Hypothalamus (tissue), 51 donors: ENCODE data around the gene USP9Y.
"Not testable (repeated sequence)": the region's sequence is repeated elsewhere in the genome, so short reads cannot be mapped to it uniquely, and the experiment has no call there.

ENCODE experiments used
- DNase-seq, 51 donors: peaks; one replicate each; lab custom pipeline; 2025; lab: John Stamatoyannopoulos, UW

Gene USP9Y

DNA sequence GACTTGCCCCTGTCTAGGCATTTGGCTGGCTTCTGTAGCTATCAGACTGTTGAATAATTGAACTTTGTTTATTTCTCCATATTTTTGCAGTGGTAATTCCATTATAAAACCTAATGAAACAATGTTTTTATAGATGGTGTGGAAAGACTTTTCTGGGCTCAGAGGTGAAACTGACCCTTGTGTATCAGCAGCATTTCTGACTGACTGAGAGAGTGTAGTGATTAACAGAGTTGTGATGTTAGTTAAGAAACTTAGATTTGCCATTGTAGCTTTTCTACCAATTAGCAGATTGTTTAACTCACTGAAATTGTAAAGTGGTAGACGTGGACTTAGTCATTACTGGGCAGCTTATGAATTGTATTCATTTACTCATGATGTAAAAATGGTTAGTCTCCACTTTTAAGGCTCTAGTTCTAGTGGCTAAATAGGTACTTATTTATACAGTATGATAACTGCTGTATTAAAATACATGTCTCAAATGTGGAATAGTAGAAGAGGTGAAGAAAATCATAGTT, at the start of gene USP9Y:
TSS of gene USP9Y (plus strand) at position 51 of the 515 bp plus-strand sequence. CDS start 8,217 bp downstream, outside the sequence.
- DNase-seq, result no peak

GRCh38 chrY:12651621-12652036, 49.4 kb upstream of the USP9Y start:
- no peak for DNase-seq

DNA sequence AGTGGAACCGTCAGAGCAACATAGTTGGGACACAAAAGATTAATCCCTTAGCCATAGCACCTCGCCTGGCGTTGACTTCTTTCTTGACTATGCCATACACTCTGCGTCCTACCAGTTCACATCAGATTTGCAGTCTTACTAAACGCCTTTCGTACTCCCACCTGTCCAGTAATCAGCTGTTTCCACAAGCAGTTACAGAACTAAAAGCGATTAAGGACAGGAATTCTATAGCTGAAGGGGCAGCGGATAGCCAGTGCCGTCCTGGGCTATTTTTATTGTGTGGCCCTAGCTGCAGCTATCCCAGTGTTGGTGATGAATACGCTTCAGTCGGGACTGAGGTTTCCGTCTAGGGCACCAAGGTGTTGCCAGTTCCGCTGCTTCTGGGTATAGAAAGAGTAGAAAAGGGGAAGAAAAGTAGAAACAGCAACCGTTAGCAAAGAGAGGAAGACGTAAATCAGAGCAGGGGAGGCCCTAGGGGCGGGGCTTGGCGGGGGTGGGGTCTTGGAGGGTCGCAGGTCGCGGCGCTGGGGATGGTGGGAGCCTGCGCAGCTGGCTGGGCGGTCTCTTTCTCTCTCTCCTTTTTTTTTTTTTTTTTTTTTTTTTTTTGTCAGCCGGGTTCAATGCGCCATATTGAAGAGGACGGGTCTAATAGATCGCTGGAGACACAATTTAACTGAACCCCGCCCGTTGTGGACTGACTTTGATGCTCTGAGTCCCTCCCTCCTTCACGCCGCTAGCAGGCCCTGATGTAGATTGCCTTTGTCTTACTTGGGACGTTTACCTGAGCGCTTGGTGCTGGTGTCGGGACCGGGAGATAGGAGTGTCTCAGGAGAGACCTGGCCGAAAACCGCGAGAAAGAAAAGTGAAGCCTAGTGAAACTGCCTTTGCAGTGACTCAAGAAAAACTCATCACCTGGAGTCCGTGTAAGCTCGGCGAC, 39.0 kb upstream of the USP9Y start:
- peak in 31 of 51 donors; percentile 1 to 62 (median 32) for DNase-seq

GRCh38 chrY:12662745-12663591, 38.1 kb upstream of the USP9Y start:
- peak in 24 of 51 donors; percentile 0 to 46 (median 2) for DNase-seq

- not testable (repeated sequence) for DNase-seq
Observed at GRCh38 chrY:12663845-12664244, 37.2 kb upstream of the USP9Y start.

GRCh38 chrY:12678111-12678510, 22.9 kb upstream of the USP9Y start:
- DNase-seq, result no peak

GRCh38 chrY:12681535-12681934, 19.5 kb upstream of the USP9Y start:
- DNase-seq, result no peak

DNA sequence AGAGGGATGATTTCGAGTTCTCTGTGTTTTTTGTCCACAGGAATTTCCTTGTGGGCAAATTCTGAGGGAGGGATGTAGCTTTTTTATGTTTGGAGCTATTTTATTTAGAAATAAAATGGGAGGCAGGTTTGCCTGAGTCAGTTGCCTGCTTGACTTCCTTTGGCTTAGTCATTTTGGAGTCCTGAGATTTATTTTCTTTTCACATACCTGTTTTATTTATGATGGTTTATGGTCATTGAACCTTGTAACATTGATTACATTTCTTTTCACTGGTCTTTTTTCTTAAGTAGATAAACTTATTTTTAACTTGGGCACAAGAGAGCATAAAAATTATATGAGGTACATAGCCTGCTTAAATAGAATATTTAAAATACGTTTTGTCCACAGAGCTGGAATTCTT, 12.7 kb upstream of the USP9Y start:
- no peak for DNase-seq

- no peak for DNase-seq
Observed at GRCh38 chrY:12700087-12700486, 944 bp upstream of the USP9Y start.

DNA sequence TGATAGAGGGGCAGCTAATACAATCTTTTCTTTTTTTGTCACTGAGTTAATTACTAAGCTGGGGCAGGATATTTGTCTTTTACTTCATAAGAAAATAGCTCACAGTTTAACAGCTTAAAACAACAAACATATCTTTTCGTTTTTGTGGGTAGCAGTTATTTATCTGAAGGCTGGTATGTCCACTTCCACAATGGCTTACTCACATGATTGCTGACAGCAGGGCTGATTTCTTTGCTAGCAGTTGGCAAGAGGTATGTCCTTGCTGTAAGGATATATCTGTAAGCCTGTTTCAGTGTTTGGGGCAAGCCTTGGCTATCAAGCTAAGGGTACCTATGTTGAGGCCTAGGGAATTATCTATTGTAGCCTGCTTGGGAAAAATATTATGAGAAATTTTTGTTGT, 1.1 kb downstream of the USP9Y start:
- no peak for DNase-seq

DNA sequence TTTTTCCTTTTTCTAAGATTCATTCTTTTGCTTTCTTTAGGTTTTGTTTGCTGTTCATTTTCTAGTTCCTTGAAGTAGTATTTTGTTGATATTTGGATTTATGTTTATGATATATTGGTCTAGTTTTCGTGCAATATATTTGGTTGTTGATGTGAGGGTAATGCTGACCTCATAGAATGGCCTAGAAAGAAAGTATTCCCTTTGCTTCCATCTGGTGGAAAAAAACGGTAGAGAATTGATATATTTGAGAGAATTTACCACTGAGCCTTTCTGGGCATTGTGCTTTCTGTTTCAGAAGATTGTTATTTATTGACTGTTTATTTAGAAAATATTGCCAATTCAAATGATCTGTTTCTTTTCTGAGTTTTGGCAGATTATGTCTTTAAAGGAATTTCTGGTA, 9.4 kb downstream of the USP9Y start:
- DNase-seq, result no peak

- DNase-seq, result no peak
Observed at GRCh38 chrY:12715376-12715775, 14.3 kb downstream of the USP9Y start.

- peak in 2 of 51 donors; percentile 0 for DNase-seq
Observed at GRCh38 chrY:12729746-12730145, 28.7 kb downstream of the USP9Y start.

- no peak for DNase-seq
Observed at GRCh38 chrY:12733625-12734024, 32.6 kb downstream of the USP9Y start.

GRCh38 chrY:12734051-12734450, 33.0 kb downstream of the USP9Y start:
- no peak for DNase-seq

DNA sequence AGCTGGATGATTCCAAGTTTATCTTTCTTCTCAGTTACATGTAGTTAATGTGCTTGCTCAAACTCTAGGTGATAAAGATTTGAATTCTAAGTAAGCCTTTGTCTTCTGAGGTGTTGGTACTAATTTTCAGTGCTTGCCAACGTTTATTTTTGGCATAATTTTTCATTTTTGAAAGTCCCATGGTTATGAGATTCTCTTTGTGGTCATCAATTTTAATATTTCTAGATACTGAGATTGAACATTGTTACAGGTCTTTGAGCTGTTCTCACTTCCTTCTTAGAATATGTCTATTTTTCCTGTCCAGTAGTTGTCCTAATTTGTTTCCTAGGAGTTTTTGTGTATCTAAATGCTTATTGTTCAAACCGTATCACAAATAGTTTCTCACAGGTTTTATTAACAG, 40.4 kb downstream of the USP9Y start:
- no peak for DNase-seq

DNA sequence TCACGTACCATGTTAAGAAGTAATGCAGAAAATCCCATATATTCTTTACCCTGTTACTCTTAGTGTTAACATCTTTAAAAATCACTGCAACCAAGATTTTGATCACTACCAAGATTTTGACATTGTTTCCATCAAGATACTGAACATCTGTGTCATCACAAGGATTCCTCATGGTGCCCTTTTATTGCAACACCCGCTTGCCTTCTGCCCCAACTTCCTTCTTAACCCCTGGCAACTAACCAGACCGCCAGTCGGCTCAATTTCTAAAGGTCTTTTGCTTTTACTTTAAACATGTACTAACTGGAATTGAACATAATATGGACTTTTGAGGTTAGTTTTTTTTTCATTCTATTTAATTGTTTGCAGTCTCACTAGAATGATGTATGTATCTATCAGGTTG, 41.7 kb downstream of the USP9Y start:
- DNase-seq, result no peak

DNA sequence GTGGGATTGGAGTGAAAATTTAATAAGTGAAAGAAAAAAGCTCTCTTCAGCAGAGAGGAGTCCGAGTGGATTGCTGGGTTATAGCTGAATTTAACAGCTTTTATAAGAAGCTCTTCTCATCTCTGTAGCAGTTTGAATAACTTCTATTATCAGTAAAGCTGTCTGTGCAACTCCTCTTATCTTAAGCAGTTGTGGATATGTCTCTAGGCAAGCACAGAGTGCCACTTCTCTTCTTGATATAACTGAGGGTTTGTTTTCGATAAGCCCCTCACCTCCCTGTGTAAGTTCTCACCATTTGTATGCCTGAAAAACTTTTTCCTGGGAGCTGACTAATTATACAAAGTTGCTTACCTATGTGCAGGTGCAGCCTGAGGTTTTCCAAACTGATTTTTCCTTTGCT, 43.1 kb downstream of the USP9Y start:
- DNase-seq, result no peak

GRCh38 chrY:12749293-12749692, 48.3 kb downstream of the USP9Y start:
- DNase-seq, result no peak

GRCh38 chrY:12752856-12753255, 51.8 kb downstream of the USP9Y start:
- no peak for DNase-seq

- DNase-seq, result no peak
Observed at GRCh38 chrY:12756021-12756420, 55.0 kb downstream of the USP9Y start.
